ENCODE results near the gene OR11H6.

DNA sequence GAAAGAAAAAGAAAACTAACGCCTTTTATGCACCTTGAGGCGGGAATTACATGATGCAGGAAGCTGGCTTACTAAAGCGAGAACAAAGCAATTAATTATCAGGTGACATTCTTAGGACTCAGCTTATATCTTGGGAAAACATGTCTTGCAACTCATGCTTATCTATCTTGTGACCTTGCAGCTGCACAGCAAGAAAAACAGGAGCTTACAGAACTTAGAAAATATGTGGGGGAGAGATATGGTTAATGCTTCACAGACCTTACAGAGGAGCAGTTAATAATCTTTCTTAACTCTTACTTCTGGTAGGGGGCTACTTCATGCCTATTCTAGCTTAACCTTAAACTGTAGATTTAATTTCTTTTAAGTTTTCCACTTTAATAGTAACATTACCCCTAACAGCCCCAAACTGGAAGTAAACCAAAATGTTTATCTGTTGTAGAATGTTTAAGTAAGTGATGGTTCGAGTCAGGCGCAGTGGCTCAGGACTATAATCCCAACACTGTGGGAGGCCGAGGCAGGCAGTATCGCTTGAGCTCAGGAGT lies 46.0 kb upstream of the OR11H6 start:
- TF ChIP-seq EZH2 (IDR thresholded peaks at IDR 0.05; ENCODE audit: borderline replicate concordance, insufficient read depth, low read depth, low read length, poor library complexity, severe bottlenecking) = no peak
- TF ChIP-seq, protein P1, sequence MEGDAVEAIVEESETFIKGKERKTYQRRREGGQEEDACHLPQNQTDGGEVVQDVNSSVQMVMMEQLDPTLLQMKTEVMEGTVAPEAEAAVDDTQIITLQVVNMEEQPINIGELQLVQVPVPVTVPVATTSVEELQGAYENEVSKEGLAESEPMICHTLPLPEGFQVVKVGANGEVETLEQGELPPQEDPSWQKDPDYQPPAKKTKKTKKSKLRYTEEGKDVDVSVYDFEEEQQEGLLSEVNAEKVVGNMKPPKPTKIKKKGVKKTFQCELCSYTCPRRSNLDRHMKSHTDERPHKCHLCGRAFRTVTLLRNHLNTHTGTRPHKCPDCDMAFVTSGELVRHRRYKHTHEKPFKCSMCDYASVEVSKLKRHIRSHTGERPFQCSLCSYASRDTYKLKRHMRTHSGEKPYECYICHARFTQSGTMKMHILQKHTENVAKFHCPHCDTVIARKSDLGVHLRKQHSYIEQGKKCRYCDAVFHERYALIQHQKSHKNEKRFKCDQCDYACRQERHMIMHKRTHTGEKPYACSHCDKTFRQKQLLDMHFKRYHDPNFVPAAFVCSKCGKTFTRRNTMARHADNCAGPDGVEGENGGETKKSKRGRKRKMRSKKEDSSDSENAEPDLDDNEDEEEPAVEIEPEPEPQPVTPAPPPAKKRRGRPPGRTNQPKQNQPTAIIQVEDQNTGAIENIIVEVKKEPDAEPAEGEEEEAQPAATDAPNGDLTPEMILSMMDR (IDR thresholded peaks at IDR 0.05) = no peak
